ENCODE data around the gene KCNT2. TPM values are rescaled to one million over a fixed set of nuclear protein-coding genes. Genes with fewer than 3 reads are reported as not detected.

KCNT2 gene
- total RNA-seq, 4 donors from 2014 or later, result 6.5 to 16.6 (median 8.0) TPM

GRCh38 chr1:196305216-196305615 is 303.0 kb downstream of the KCNT2 start:
- no peak for DNase-seq (ENCODE audit: extremely low spot score)
- intact Hi-C loops (cut with DNase I), result no loop called here

DNA sequence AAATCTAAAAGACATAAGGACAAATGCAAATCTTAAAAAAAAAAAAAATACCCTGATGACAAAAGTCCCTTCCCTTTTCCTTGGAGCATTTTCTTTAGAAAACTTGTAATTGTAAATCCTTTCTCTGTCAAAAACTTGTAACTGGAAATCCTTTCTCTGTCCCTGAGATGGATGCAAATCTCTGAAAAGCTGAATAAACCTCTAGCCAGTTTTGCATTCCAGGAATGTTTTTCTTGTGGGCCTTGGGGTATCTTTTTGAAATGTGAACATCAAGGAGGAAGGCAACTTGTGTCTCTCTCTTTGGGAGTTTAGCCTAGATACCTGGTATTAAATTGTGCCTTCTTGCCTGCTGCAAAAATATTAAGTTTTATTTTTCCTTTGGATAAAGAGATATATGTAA is 305.3 kb downstream of the KCNT2 start:
- no peak for DNase-seq (ENCODE audit: extremely low spot score)
- H3K9me3 ChIP-seq, result no peaks in the 10 kb centered on the region
- no peaks in the 10 kb centered on the region for H3K27me3 ChIP-seq
- no peaks in the 10 kb centered on the region for H3K4me1 ChIP-seq
- no peak overlapping the region for H3K4me3 ChIP-seq
- H3K36me3 ChIP-seq, result no peaks in the 10 kb centered on the region
- TF ChIP-seq, protein P1, sequence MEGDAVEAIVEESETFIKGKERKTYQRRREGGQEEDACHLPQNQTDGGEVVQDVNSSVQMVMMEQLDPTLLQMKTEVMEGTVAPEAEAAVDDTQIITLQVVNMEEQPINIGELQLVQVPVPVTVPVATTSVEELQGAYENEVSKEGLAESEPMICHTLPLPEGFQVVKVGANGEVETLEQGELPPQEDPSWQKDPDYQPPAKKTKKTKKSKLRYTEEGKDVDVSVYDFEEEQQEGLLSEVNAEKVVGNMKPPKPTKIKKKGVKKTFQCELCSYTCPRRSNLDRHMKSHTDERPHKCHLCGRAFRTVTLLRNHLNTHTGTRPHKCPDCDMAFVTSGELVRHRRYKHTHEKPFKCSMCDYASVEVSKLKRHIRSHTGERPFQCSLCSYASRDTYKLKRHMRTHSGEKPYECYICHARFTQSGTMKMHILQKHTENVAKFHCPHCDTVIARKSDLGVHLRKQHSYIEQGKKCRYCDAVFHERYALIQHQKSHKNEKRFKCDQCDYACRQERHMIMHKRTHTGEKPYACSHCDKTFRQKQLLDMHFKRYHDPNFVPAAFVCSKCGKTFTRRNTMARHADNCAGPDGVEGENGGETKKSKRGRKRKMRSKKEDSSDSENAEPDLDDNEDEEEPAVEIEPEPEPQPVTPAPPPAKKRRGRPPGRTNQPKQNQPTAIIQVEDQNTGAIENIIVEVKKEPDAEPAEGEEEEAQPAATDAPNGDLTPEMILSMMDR (IDR thresholded peaks at IDR 0.05), result no peak
- TF ChIP-seq POLR2A (IDR thresholded peaks at IDR 0.05; ENCODE audit: low read depth), result no peak
- TF ChIP-seq EP300 (IDR thresholded peaks at IDR 0.05), result no peak
- no peak for TF ChIP-seq POLR2AphosphoS5 (IDR thresholded peaks at IDR 0.05)
- intact Hi-C loops (cut with DNase I), result no loop called here
- H3K27ac ChIP-seq (replicated peaks in 1 of 4), result no peak overlapping the region

More at GRCh38 chr1:196305216-196305615, 303.0 kb downstream of the KCNT2 start:
- Histone ChIP-seq H3K27me3 (no peaks in the 10 kb centered on the region), H3K36me3 (no peaks in the 10 kb centered on the region), H3K27ac (replicated peaks in 1 of 4) (no peak overlapping the region), H3K4me1 (no peaks in the 10 kb centered on the region), H3K9me3 (no peaks in the 10 kb centered on the region), H3K4me3 (no peak overlapping the region)
- WGBS, result 98% methylated on average over 2 of the region's 2 CpGs
- TF ChIP-seq POLR2A (IDR thresholded peaks at IDR 0.05; ENCODE audit: low read depth), result no peak
- no peak for TF ChIP-seq EP300 (IDR thresholded peaks at IDR 0.05)
- TF ChIP-seq, protein P1 (IDR thresholded peaks at IDR 0.05), result no peak
- TF ChIP-seq POLR2AphosphoS5 (IDR thresholded peaks at IDR 0.05), result no peak

GRCh38 chr1:196302420-196302819 is 305.8 kb downstream of the KCNT2 start:
- Histone ChIP-seq H3K4me1 (no peaks in the 10 kb centered on the region), H3K27ac (replicated peaks in 1 of 4) (no peak overlapping the region), H3K27me3 (no peaks in the 10 kb centered on the region), H3K9me3 (no peaks in the 10 kb centered on the region), H3K4me3 (no peak overlapping the region), H3K36me3 (no peaks in the 10 kb centered on the region)
- DNase-seq (ENCODE audit: extremely low spot score), result no peak
- intact Hi-C loops (cut with DNase I), result no loop called here
- WGBS, result 88% methylated on average over 1 of the region's 1 CpG
- TF ChIP-seq POLR2A (IDR thresholded peaks at IDR 0.05; ENCODE audit: low read depth) (no peak), EP300 (IDR thresholded peaks at IDR 0.05) (no peak), POLR2AphosphoS5 (IDR thresholded peaks at IDR 0.05) (no peak)
- TF ChIP-seq, protein P1 (IDR thresholded peaks at IDR 0.05), result no peak

DNA sequence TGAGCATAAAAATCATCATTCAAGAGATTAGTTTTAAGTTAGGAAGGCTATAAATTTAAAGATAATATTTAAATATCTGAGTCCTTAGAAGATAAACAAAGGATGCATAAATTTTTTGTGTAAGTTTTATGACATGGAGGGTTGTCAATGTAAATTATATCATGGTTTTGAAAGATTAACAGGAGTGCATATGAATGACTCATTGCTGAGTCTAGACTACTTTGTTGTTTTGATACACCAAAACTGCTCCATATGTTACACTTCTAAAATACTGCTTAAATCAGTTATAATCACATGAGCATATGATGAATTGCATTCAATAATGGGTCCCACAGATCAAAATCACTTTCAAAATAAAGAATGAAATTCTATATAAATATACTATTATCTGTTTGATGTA is 312.5 kb downstream of the KCNT2 start:
- no peak overlapping the region for H3K4me3 ChIP-seq
- TF ChIP-seq EP300 (IDR thresholded peaks at IDR 0.05), result no peak
- no peaks in the 10 kb centered on the region for H3K27me3 ChIP-seq
- H3K36me3 ChIP-seq, result no peaks in the 10 kb centered on the region
- no peaks in the 10 kb centered on the region for H3K4me1 ChIP-seq
- no peak for DNase-seq (ENCODE audit: extremely low spot score)
- H3K9me3 ChIP-seq, result no peaks in the 10 kb centered on the region
- H3K27ac ChIP-seq (replicated peaks in 1 of 4), result no peak overlapping the region
- intact Hi-C loops (cut with DNase I), result no loop called here

DNA sequence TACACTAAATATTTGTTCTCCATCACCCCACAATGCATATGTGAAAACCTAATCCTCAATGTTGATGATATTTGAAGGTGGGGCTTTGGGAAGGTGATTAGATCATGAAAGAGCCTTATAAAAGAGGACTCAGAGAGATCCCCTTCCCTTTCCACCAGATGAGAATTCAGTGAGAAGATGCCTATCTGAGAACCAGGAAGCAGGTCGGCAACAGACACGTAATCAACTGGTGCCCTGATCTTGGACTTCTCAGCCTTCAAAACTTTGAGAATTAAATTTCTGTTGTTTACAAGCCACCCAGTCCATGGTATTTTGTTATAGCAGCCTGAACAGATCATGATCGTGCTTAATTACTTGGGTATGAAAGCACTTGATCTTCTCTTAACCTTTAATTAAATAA is 329.4 kb downstream of the KCNT2 start:
- DNase-seq (ENCODE audit: extremely low spot score), result no peak
- TF ChIP-seq POLR2AphosphoS5 (IDR thresholded peaks at IDR 0.05) (no peak), POLR2A (IDR thresholded peaks at IDR 0.05; ENCODE audit: low read depth) (no peak), EP300 (IDR thresholded peaks at IDR 0.05) (no peak)
- TF ChIP-seq, protein P1 (IDR thresholded peaks at IDR 0.05), result no peak
- peaks cover 0 to 17% (median 0%) of the 10 kb centered on the region in 4 donors for H3K36me3 ChIP-seq
- intact Hi-C loops (cut with DNase I), result no loop called here
- H3K4me3 ChIP-seq, result no peak overlapping the region
- 93% methylated on average over 3 of the region's 3 CpGs for WGBS
- no peak overlapping the region for H3K27ac ChIP-seq (replicated peaks in 1 of 4)
- no peaks in the 10 kb centered on the region for H3K27me3 ChIP-seq
- no peaks in the 10 kb centered on the region for H3K4me1 ChIP-seq
- no peaks in the 10 kb centered on the region for H3K9me3 ChIP-seq
